T-helper 17 cell (primary cell): ENCODE data around the gene CSNK2B. TPM values are rescaled to one million over a fixed set of nuclear protein-coding genes. Genes with fewer than 3 reads are reported as not detected.
A peak's percentile ranks its signal among the peaks of the same experiment; 100 is the strongest.

ENCODE experiments used
- ATAC-seq: fragments of 150-1000 bp; cut with Tn5 transposase; 2 replicates; pipeline ENCODE4 v1.10.0; 2021; ENCODE audit warnings: mild to moderate bottlenecking, moderate library complexity
- DNase-seq, 3 donors: peaks; one replicate each; pipeline versions ENCODE4 v3.0.0 to v3.0.0-alpha.2; 2020 to 2021
- H3K9me3 ChIP-seq: one replicate; pipeline ENCODE4 v1.7.0; 2013; ENCODE audit warnings: low read length, mild to moderate bottlenecking; ENCODE audit not compliant: control insufficient read depth, poor library complexity, severe bottlenecking
- H3K27ac Mint-ChIP-seq: one replicate; pipeline ENCODE4 v1.8.0; 2022; ENCODE audit warnings: mild to moderate bottlenecking, moderate library complexity, mixed read lengths
- H3K27me3 Mint-ChIP-seq: one replicate; pipeline ENCODE4 v1.8.0; 2022; ENCODE audit warnings: mixed read lengths
- H3K36me3 Mint-ChIP-seq: one replicate; pipeline ENCODE4 v1.8.0; 2022; ENCODE audit warnings: low read depth, mixed read lengths
- H3K4me1 Mint-ChIP-seq: one replicate; pipeline ENCODE4 v1.8.0; 2022; ENCODE audit warnings: mild to moderate bottlenecking, mixed read lengths
- H3K4me3 Mint-ChIP-seq: one replicate; pipeline ENCODE4 v1.8.0; 2022; ENCODE audit warnings: mild to moderate bottlenecking, moderate library complexity, mixed read lengths
- total RNA-seq, 4 donors: library from RNA in 2 of 4; stranded (reverse) in 2 of 4; gene quantifications; one replicate each; pipeline ENCODE4 v1.2.3 and lab custom pipeline; 2022 to 2026

Gene CSNK2B
- total RNA-seq, 2 donors from 2014 or later: 104 to 107 TPM

GRCh38 chr6:31642798-31643570, 22.9 kb upstream of the CSNK2B start:
- no peak for ATAC-seq
- H3K27ac Mint-ChIP-seq: no peak overlapping the region
- no peaks in the 10 kb centered on the region for H3K9me3 ChIP-seq
- H3K4me3 Mint-ChIP-seq: no peak overlapping the region
- H3K27me3 Mint-ChIP-seq: no peaks in the 10 kb centered on the region
- peaks cover 3% of the 10 kb centered on the region for H3K36me3 Mint-ChIP-seq
- DNase-seq: no peak
- peaks cover 4% of the 10 kb centered on the region for H3K4me1 Mint-ChIP-seq

DNA sequence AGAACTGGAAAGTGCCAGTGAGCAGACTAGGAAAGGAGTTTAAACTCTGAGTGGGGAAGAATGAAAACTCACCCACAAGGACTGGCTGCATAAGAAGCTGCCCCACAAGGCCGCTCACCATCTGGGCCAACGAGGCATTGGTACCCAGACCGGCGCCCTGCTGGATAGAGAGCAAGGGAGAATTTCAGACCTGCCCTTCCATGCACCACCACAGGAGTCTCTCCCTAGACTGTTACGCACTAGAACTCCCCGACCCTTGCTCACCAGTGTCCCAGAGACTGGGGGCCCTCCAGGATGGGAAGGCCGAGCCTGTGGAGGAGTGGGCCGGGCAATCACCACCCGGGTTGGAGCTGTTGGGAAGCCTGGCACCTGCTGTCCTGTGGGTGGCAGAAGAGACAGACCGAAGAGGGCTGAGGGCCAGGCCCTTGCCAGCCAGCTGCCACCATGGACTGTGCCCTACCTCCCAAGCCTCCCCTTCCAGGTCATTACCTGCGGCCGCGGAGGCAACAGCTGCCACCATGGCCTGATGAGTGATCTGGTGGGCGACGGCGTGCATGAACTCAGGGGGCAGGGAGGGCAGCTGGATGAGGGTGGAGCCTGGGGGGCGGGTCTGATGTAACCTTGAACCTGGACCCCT, 21.9 kb upstream of the CSNK2B start:
- H3K4me3 Mint-ChIP-seq: no peak overlapping the region
- peaks cover 3% of the 10 kb centered on the region for H3K36me3 Mint-ChIP-seq
- peak overlapping the region; percentile 16 for H3K27ac Mint-ChIP-seq
- ATAC-seq (no peak), DNase-seq (no peak)
- no peaks in the 10 kb centered on the region for H3K27me3 Mint-ChIP-seq
- H3K9me3 ChIP-seq: no peaks in the 10 kb centered on the region
- peaks cover 4% of the 10 kb centered on the region for H3K4me1 Mint-ChIP-seq

DNA sequence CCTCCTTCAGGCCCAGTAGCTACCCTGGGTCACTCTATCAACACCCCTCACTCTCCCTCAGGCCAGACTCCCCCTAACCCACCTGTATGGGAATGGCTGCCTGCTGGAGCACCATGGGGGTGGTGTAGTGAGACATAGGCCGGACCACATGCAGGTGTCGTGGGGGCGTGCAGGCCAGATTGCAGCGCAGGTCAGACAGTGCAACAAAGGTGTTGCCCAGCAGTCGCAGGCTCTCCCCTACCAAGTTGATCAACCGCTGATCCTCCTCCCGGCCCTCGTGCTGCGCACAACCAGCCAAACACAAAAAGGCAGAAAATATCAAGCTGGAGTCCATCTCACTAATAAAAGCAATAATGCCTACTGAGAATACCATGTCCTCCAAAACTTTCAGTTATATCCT, 20.6 kb upstream of the CSNK2B start:
- Mint-ChIP-seq H3K4me3 (no peak overlapping the region), H3K27me3 (no peaks in the 10 kb centered on the region), H3K27ac (peak overlapping the region; percentile 27), H3K4me1 (peaks cover 10% of the 10 kb centered on the region), H3K36me3 (peaks cover 3% of the 10 kb centered on the region)
- DNase-seq (no peak), ATAC-seq (no peak)
- H3K9me3 ChIP-seq: no peaks in the 10 kb centered on the region

DNA sequence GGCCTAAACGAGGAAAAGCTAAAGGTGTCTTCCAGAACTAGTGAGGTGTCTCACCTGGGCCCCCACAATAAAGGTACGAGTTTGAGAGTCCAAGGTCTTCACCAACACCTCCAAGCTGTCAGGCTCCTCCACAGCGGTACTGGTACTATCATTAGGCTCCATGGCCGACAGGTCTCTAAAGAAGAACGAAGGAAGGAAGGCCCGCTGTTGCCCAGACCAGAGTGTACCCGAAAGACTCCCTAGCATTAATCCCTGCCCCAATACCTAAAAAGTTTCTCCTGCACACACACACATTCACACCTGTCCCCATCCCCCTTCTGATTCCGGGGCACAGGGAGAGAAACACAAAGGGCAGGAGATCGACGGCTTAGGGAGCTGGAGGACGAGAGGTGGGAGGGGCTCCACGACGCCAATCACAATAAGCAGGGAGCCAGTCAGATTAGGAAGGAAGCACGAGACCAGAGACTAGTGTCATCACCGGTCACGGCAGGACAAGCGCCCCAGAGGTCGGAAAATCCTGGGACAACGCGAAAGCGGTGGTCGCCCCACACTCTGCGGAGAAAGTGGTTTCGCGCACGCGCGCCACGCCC, 14.2 kb upstream of the CSNK2B start:
- Mint-ChIP-seq H3K36me3 (peaks cover 2% of the 10 kb centered on the region), H3K4me1 (peaks cover 37% of the 10 kb centered on the region)

GRCh38 chr6:31652925-31653724, 12.8 kb upstream of the CSNK2B start:
- DNase-seq (peak in 2 of 3 donors; percentile 66 to 75), ATAC-seq (peak; percentile 74)
- Mint-ChIP-seq H3K36me3 (peaks cover 2% of the 10 kb centered on the region), H3K27ac (peak overlapping the region; percentile 97), H3K4me3 (peak overlapping the region; percentile 96), H3K27me3 (no peaks in the 10 kb centered on the region), H3K4me1 (peaks cover 42% of the 10 kb centered on the region)
- H3K9me3 ChIP-seq: no peaks in the 10 kb centered on the region

More for the DNA sequence above, 14.2 kb upstream of the CSNK2B start:
- ATAC-seq: peak; percentile 27
- no peak for DNase-seq
- Mint-ChIP-seq H3K27ac (peak overlapping the region; percentile 97), H3K4me3 (peak overlapping the region; percentile 96), H3K27me3 (no peaks in the 10 kb centered on the region)
- H3K9me3 ChIP-seq: no peaks in the 10 kb centered on the region

DNA sequence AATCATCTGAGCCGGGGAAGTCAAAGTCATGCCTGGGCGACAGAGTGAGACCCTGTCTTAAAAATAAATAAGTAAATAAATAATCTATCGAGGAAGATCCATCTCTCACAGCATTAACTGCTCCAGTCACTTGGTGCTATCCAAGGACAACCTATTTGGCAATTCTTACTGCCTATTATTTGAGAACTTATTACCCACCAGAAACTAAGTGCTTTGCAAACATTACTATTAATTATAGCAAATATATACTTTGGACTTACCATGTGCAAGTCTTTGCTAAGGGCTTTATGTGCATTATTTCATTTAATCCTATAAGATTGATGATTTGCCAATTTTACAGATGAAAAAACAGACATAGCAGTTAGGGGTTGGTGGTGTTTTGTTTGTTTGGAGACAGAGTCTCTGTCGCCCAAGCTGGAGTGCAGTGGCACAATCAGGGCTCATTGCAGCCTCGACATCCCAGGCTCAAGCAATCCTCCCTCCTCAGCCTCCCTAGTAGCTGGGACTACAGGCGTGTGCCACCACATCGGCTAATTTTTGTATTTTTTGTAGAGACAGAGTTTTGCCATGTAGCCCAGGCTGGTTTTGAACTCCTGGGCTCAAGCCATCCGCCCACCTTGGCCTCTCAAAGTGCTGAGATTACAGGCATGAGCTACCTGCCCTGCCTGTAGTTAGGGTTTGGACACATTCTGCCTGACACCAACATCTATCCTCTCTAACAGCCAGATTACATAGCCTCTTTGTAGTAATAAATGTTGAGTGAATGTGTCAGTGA, 11.1 kb upstream of the CSNK2B start:
- no peak overlapping the region for H3K4me3 Mint-ChIP-seq
- ATAC-seq: no peak

GRCh38 chr6:31655349-31656237, 10.3 kb upstream of the CSNK2B start, which contains the start of gene APOM:
APOM (plus strand) TSS chr6:31655894; CDS start chr6:31655967, 73 bp downstream.
- no peaks in the 10 kb centered on the region for H3K9me3 ChIP-seq
- DNase-seq (no peak), ATAC-seq (no peak)
- Mint-ChIP-seq H3K4me1 (peaks cover 57% of the 10 kb centered on the region), H3K4me3 (peak within 1 kb of the TSS; percentile 50), H3K27ac (peak within 1 kb of the TSS; percentile 67), H3K36me3 (peaks cover 2% of the 10 kb centered on the region), H3K27me3 (no peaks in the 10 kb centered on the region)

More for the DNA sequence above, 11.1 kb upstream of the CSNK2B start:
- peaks cover 2% of the 10 kb centered on the region for H3K36me3 Mint-ChIP-seq
- no peak overlapping the region for H3K27ac Mint-ChIP-seq
- H3K9me3 ChIP-seq: no peaks in the 10 kb centered on the region
- H3K27me3 Mint-ChIP-seq: no peaks in the 10 kb centered on the region
- no peak for DNase-seq
- peaks cover 53% of the 10 kb centered on the region for H3K4me1 Mint-ChIP-seq

GRCh38 chr6:31657406-31658157, 8.3 kb upstream of the CSNK2B start:
- H3K27ac Mint-ChIP-seq: peak overlapping the region; percentile 92
- H3K36me3 Mint-ChIP-seq: peaks cover 3% of the 10 kb centered on the region
- H3K4me1 Mint-ChIP-seq: peaks cover 50% of the 10 kb centered on the region
- DNase-seq (no peak), ATAC-seq (no peak)
- H3K9me3 ChIP-seq: no peaks in the 10 kb centered on the region
- peak overlapping the region; percentile 60 for H3K4me3 Mint-ChIP-seq
- no peaks in the 10 kb centered on the region for H3K27me3 Mint-ChIP-seq

DNA sequence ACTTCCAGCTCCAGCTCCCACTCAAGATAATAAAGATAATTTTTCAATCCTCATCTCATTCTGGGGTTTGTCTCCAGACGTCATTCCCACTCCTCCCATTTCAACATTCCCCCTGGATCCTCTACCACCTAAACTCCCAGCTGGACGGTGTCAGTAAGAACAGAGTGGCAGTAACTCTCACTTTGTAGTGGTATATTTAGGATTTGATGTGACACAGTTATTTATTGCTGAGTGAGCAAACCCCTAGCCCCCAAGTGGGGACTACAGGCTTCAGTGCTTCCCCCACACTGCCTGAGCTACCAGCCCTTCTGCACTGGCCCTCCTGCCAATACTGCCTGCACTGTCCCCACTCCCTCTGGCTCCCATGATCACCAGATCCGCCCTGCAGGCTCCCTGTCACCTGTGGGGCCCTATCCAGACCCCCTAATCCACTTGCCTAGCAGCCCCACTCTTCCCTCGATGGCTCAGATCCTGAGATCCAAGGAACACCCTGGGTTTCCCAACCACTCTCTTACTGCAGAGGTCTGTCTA, 7.7 kb upstream of the CSNK2B start:
- ATAC-seq: no peak
- no peaks in the 10 kb centered on the region for H3K9me3 ChIP-seq
- peak overlapping the region; percentile 93 for H3K4me3 Mint-ChIP-seq
- H3K27me3 Mint-ChIP-seq: no peaks in the 10 kb centered on the region
- DNase-seq: no peak
- peaks cover 3% of the 10 kb centered on the region for H3K36me3 Mint-ChIP-seq
- H3K4me1 Mint-ChIP-seq: peaks cover 49% of the 10 kb centered on the region
- peak overlapping the region; percentile 92 for H3K27ac Mint-ChIP-seq

GRCh38 chr6:31658983-31659648, 6.8 kb upstream of the CSNK2B start:
- H3K27me3 Mint-ChIP-seq: no peaks in the 10 kb centered on the region
- peaks cover 58% of the 10 kb centered on the region for H3K4me1 Mint-ChIP-seq
- peaks cover 5% of the 10 kb centered on the region for H3K36me3 Mint-ChIP-seq
- H3K4me3 Mint-ChIP-seq: peak overlapping the region; percentile 93
- peak overlapping the region; percentile 92 for H3K27ac Mint-ChIP-seq
- no peaks in the 10 kb centered on the region for H3K9me3 ChIP-seq
- DNase-seq (no peak), ATAC-seq (no peak)
